RWPE1 (cell line): ENCODE data around the gene SLC24A3.

Experiments used
- CTCF ChIA-PET: fragments of 350-600 bp; sonication (Branson Sonifier 250); formaldehyde crosslinking; extraction: SDS; loops from one replicate; lab custom pipeline; 2021; lab: Yijun Ruan, JAX
- POLR2A ChIA-PET: fragments of 400-600 bp; formaldehyde crosslinking; extraction: SDS; loops from one replicate; lab custom pipeline; 2020; ENCODE audit warnings: antibody characterized with exemption; ENCODE audit not compliant: low non-redundant PET; lab: Yijun Ruan, JAX
- DNase-seq: peaks from one replicate; pipeline ENCODE4 v3.0.0; 2012; ENCODE audit warnings: low spot score
- H3K27ac ChIP-seq: fragments of 450-650 bp; 2 replicates; pipeline ENCODE4 v1.5.1; 2017
- CTCF ChIP-seq: fragments of 450-650 bp; conservative IDR thresholded peaks from 2 replicates; pipeline ENCODE4 v1.5.1; 2017; ENCODE audit warnings: low read depth, mild to moderate bottlenecking

The SLC24A3 gene

GRCh38 chr20:19193349-19193748 lies 19.1 kb upstream of the SLC24A3 start:
- POLR2A ChIA-PET = no interaction called here
- TF ChIP-seq CTCF = no peak
- DNase-seq = no peak
- H3K27ac ChIP-seq = no peak overlapping the region
- CTCF ChIA-PET = no interaction called here

GRCh38 chr20:19205981-19206396 lies 6.5 kb upstream of the SLC24A3 start:
- peak; percentile 47 for DNase-seq
- ChIA-PET POLR2A (no interaction called here), CTCF (interaction anchor here (0.5 to 3.6 kb wide), 7 partner anchors 12 to 456 kb away, joined by 3 to 20 read pairs (median 4); no protein-coding TSS in a partner anchor)
- H3K27ac ChIP-seq = no peak overlapping the region
- peak; percentile 96 for TF ChIP-seq CTCF

- CTCF ChIA-PET = interaction anchor here (0.7 to 3.6 kb wide), 4 partner anchors 228 to 454 kb away, joined by 3 to 20 read pairs (median 4); no protein-coding TSS in a partner anchor
- DNase-seq = no peak
- H3K27ac ChIP-seq = no peak overlapping the region
- TF ChIP-seq CTCF = no peak
- POLR2A ChIA-PET = no interaction called here
Observed at GRCh38 chr20:19207541-19207940, 4.9 kb upstream of the SLC24A3 start.

- ChIA-PET POLR2A (no interaction called here), CTCF (interaction anchor here (0.7 kb wide), 2 partner anchors 78 to 373 kb away, joined by 3 to 4 read pairs; no protein-coding TSS in a partner anchor)
- H3K27ac ChIP-seq = no peak overlapping the region
- DNase-seq = no peak
- TF ChIP-seq CTCF = no peak
Observed at GRCh38 chr20:19210391-19211155, 1.9 kb upstream of the SLC24A3 start.

GRCh38 chr20:19211252-19211651 lies 1.2 kb upstream of the SLC24A3 start:
- no peak for DNase-seq
- ChIA-PET CTCF (interaction anchor here (0.5 kb wide), 1 partner anchor 102 kb away, joined by 3 read pairs; no protein-coding TSS in a partner anchor), POLR2A (no interaction called here)
- no peak overlapping the region for H3K27ac ChIP-seq
- TF ChIP-seq CTCF = no peak

GRCh38 chr20:19211661-19212468 lies 577 bp upstream of the SLC24A3 start:
- CTCF ChIA-PET = interaction anchor here (0.5 to 0.7 kb wide), 2 partner anchors 103 to 668 kb away, joined by 3 read pairs; no protein-coding TSS in a partner anchor
- no peak overlapping the region for H3K27ac ChIP-seq
- POLR2A ChIA-PET = no interaction called here

More at GRCh38 chr20:19211661-19212468, 577 bp upstream of the SLC24A3 start:
- no peak for DNase-seq
- TF ChIP-seq CTCF = no peak
